Endometrium (tissue), 2 donors: ENCODE data around the gene ABCB11.
"Not testable (repeated sequence)": the region's sequence is repeated elsewhere in the genome, so short reads cannot be mapped to it uniquely, and the experiment has no call there.

ENCODE experiments used
- FAIRE-seq: peaks from 2 replicates; lab custom pipeline; 2012; peaks lifted over from hg19 to GRCh38; lab: Jason Lieb, UNC
- donor health status: control.
- donor health status: control.

The ABCB11 gene

DNA sequence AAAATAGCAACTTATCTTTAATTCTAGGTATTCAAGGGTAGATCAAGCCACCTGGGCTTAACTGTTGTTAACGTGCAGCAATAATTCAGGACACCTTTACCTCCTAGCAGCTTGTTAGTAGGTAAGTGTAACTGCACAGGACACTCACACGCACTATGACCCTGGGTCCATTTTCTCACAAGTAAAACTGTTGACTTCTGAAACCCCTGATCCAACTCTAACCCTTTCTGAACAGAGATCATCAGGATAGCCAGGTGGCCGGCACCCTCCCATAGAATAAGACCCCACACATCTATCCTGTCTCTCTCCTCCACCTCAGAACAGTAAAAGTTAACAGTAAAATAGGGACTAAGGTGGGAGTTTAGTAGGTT lies 141.5 kb downstream of the ABCB11 start:
- no peak for FAIRE-seq

GRCh38 chr2:168884975-168885374 lies 146.1 kb downstream of the ABCB11 start:
- FAIRE-seq, result no peak

DNA sequence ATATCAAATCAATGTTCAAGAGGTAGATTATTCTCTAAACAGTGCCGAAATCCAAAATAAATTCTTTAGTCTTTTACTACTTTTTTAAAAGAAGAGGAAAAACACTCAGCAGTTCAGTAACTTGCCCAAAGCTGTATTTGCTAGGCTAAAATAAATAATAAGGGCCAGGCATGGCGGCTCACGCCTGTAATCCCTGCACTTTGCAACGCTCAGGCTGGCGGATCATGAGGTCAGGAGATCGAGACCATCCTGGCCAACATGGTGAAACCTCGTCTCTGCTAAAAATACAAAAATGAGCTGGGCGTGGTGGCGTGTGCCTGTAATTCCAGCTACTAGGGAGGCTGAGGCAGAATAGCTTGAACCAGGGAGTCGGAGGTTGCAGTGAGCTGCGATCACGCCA lies 149.0 kb downstream of the ABCB11 start:
- FAIRE-seq, result not testable (repeated sequence)

DNA sequence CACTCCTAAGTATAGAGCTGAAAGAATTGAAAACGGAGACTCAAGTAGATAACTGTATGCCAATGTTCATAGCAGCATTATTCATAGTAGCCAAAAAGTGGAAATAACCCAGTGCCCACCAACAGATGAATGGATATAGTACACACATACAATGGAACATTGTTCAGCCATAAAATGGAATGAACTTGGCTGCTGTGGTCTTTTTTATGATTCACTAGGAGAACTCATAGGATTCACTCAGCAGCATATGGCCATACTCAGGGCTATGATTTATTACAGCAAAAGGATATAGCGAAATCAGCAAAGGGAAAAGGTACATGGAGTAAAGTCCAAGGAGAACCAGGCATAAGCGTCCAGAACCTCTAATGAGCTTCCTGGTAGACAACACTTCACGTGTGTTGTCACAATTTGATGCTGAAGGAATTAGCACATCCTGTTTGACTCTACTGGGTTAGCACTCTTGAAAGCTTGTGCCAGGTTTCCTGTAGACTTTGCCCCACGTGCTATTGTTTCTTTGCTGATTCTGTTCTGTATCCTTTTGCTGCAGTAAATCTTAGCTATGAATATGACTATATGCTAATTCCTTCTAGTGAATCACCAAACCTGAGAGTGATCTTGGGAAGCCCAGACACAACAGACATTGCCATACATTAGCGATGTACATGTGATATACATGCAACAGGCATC lies 156.6 kb downstream of the ABCB11 start:
- no peak for FAIRE-seq

DNA sequence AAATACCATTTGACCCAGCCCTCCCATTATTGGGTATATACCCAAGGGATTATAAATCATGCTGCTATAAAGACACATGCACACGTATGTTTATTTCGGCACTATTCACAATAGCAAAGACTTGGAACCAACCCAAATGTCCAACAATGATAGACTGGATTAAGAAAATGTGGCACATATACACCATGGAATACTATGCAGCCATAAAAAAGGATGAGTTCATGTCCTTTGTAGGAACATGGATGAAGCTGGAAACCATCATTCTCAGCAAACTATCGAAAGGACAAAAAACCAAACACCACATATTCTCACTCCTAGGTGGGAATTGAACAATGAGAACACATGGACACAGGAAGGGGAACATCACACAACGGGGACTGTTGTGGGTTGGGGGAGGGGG lies 160.3 kb downstream of the ABCB11 start:
- FAIRE-seq, result not testable (repeated sequence)
